ENCODE data around the gene TRAPPC2L. TPM values are rescaled to one million over a fixed set of nuclear protein-coding genes. Genes with fewer than 3 reads are reported as not detected.

The TRAPPC2L gene
- total and polyA plus RNA-seq, 7 donors = 30.7 to 56.5 (median 42.1) TPM

- no peak overlapping the region for H3K4me3 ChIP-seq
- H3K27me3 ChIP-seq = peaks cover 0 to 11% (median 0%) of the 10 kb centered on the region in 3 donors
- DNase-seq = no peak
- TF ChIP-seq CTCF (IDR thresholded peaks at IDR 0.05) (no peak), POLR2AphosphoS5 (IDR thresholded peaks at IDR 0.05) (no peak)
- H3K27ac ChIP-seq = no peak overlapping the region
- H3K36me3 ChIP-seq = no peaks in the 10 kb centered on the region
- H3K4me1 ChIP-seq = no peaks in the 10 kb centered on the region
- intact Hi-C loops (cut with DNase I) = no loop called here
- 88 to 93% methylated on average over 57 of the region's 57 CpGs for WGBS, 2 donors
- no peaks in the 10 kb centered on the region for H3K9me3 ChIP-seq
Measured at GRCh38 chr16:88896238-88897070, 39.5 kb downstream of the TRAPPC2L start.

GRCh38 chr16:88897696-88898425 is 40.9 kb downstream of the TRAPPC2L start:
- WGBS, 2 donors = 86 to 93% methylated on average over 34 of the region's 34 CpGs
- no peak for DNase-seq

GRCh38 chr16:88899901-88900661 is 43.2 kb downstream of the TRAPPC2L start:
- no peak overlapping the region for H3K27ac ChIP-seq
- TF ChIP-seq POLR2A (IDR thresholded peaks at IDR 0.05) (no peak), EP300 (IDR thresholded peaks at IDR 0.05) (no peak), POLR2AphosphoS5 (IDR thresholded peaks at IDR 0.05) (no peak), CTCF (IDR thresholded peaks at IDR 0.05) (no peak)
- no peaks in the 10 kb centered on the region for H3K36me3 ChIP-seq
- 82 to 89% methylated on average over 41 of the region's 41 CpGs for WGBS, 2 donors
- peaks cover 0 to 12% (median 0%) of the 10 kb centered on the region in 3 donors for H3K27me3 ChIP-seq
- intact Hi-C loops (cut with DNase I) = no loop called here
- H3K4me1 ChIP-seq = no peaks in the 10 kb centered on the region
- no peaks in the 10 kb centered on the region for H3K9me3 ChIP-seq
- no peak overlapping the region for H3K4me3 ChIP-seq
- no peak for DNase-seq

More at GRCh38 chr16:88897696-88898425, 40.9 kb downstream of the TRAPPC2L start:
- intact Hi-C loops (cut with DNase I) = no loop called here
- H3K9me3 ChIP-seq = no peaks in the 10 kb centered on the region
- peaks cover 0 to 12% (median 0%) of the 10 kb centered on the region in 3 donors for H3K27me3 ChIP-seq
- no peaks in the 10 kb centered on the region for H3K4me1 ChIP-seq
- H3K36me3 ChIP-seq = no peaks in the 10 kb centered on the region
- no peak overlapping the region for H3K4me3 ChIP-seq
- TF ChIP-seq POLR2A (IDR thresholded peaks at IDR 0.05) (no peak), POLR2AphosphoS5 (IDR thresholded peaks at IDR 0.05) (no peak), EP300 (IDR thresholded peaks at IDR 0.05) (no peak), CTCF (IDR thresholded peaks at IDR 0.05) (no peak)
- H3K27ac ChIP-seq = no peak overlapping the region

GRCh38 chr16:88900662-88901052 is 43.7 kb downstream of the TRAPPC2L start:
- Histone ChIP-seq H3K27ac (no peak overlapping the region), H3K4me3 (no peak overlapping the region), H3K9me3 (no peaks in the 10 kb centered on the region), H3K27me3 (peaks cover 0 to 12% (median 0%) of the 10 kb centered on the region in 3 donors), H3K4me1 (no peaks in the 10 kb centered on the region), H3K36me3 (no peaks in the 10 kb centered on the region)
- no peak for DNase-seq
- WGBS, 2 donors = 80 to 91% methylated on average over 12 of the region's 12 CpGs
- intact Hi-C loops (cut with DNase I) = no loop called here
- no peak for TF ChIP-seq EP300 (IDR thresholded peaks at IDR 0.05)
- no peak for TF ChIP-seq POLR2AphosphoS5 (IDR thresholded peaks at IDR 0.05)
- TF ChIP-seq CTCF (IDR thresholded peaks at IDR 0.05) = no peak
- TF ChIP-seq POLR2A (IDR thresholded peaks at IDR 0.05) = no peak
